Right atrium auricular region (tissue), 2 donors: ENCODE measurements around the gene TCF12. TPM values are rescaled to one million over a fixed set of nuclear protein-coding genes. Genes with fewer than 3 reads are reported as not detected.

Source experiments
- DNase-seq: peaks from one replicate; pipeline ENCODE4 v3.0.0-alpha.2; 2019; ENCODE audit warnings: low spot score
- H3K27ac ChIP-seq, 2 donors: fragments of 200-600 bp; sonication (generic); 1 replicate in 1 of 2; 2 replicates in 1 of 2; pipeline ENCODE4 v1.5.1; 2016 to 2019
- H3K27me3 ChIP-seq, 2 donors: fragments of 200-600 bp; sonication (generic); one replicate each; pipeline versions ENCODE4 v1.5.1 to v1.6.0; 2017 to 2019
- H3K36me3 ChIP-seq: fragments of 200-600 bp; sonication (generic); one replicate; pipeline ENCODE4 v1.5.1; 2016
- H3K4me1 ChIP-seq, 2 donors: fragments of 200-600 bp; sonication (generic); one replicate each; pipeline versions ENCODE4 v1.5.1 to v1.6.0; 2017 to 2019
- H3K4me3 ChIP-seq, 2 donors: fragments of 200-600 bp; sonication (generic); 1 replicate in 1 of 2; 2 replicates in 1 of 2; pipeline ENCODE4 v1.5.1; 2017 to 2019; ENCODE audit warnings: mild to moderate bottlenecking in 1 of 2, moderate library complexity in 1 of 2
- H3K9me3 ChIP-seq, 2 donors: fragments of 200-600 bp; sonication (generic); one replicate each; pipeline ENCODE4 v1.5.1; 2019
- CTCF ChIP-seq, 2 donors: fragments of 200-600 bp; sonication (generic); IDR thresholded peaks; one replicate each; pipeline ENCODE4 v1.5.1; 2019; ENCODE audit warnings: antibody characterized with exemption in 2 of 2
- total RNA-seq, 2 donors: library from RNA; depleted of rRNA; stranded (reverse); fragments of >200 nt; gene quantifications; one replicate each; pipeline ENCODE4 v1.1.0, GENCODE V29; 2016

TCF12 gene
- total RNA-seq, 2 donors from 2014 or later: 35.2 to 40.0 TPM

- no peak for TF ChIP-seq CTCF (IDR thresholded peaks at IDR 0.05)
- peaks cover 0 to 25% of the 10 kb centered on the region in 2 donors for H3K4me1 ChIP-seq
- no peak overlapping the region for H3K4me3 ChIP-seq
- H3K27ac ChIP-seq: no peak overlapping the region
- no peak for DNase-seq
- H3K9me3 ChIP-seq: no peaks in the 10 kb centered on the region
- no peaks in the 10 kb centered on the region for H3K36me3 ChIP-seq
- no peaks in the 10 kb centered on the region for H3K27me3 ChIP-seq
These were observed 109.2 kb downstream of the TCF12 start for GRCh38 chr15:57027596-57027995.

GRCh38 chr15:57028176-57028575, 109.7 kb downstream of the TCF12 start:
- Histone ChIP-seq H3K27ac (no peak overlapping the region), H3K9me3 (no peaks in the 10 kb centered on the region), H3K4me3 (no peak overlapping the region), H3K27me3 (no peaks in the 10 kb centered on the region), H3K4me1 (peaks cover 0 to 25% of the 10 kb centered on the region in 2 donors), H3K36me3 (no peaks in the 10 kb centered on the region)
- TF ChIP-seq CTCF (IDR thresholded peaks at IDR 0.05): no peak
- DNase-seq: no peak

GRCh38 chr15:57030011-57030410, 111.6 kb downstream of the TCF12 start:
- H3K4me3 ChIP-seq: no peak overlapping the region
- H3K27ac ChIP-seq: no peak overlapping the region
- H3K36me3 ChIP-seq: no peaks in the 10 kb centered on the region
- TF ChIP-seq CTCF (IDR thresholded peaks at IDR 0.05): no peak
- no peaks in the 10 kb centered on the region for H3K9me3 ChIP-seq
- H3K4me1 ChIP-seq: peaks cover 0 to 24% of the 10 kb centered on the region in 2 donors
- DNase-seq: no peak
- no peaks in the 10 kb centered on the region for H3K27me3 ChIP-seq

GRCh38 chr15:57031082-57031481, 112.6 kb downstream of the TCF12 start:
- no peaks in the 10 kb centered on the region for H3K27me3 ChIP-seq
- no peak for DNase-seq
- peaks cover 0 to 17% of the 10 kb centered on the region in 2 donors for H3K4me1 ChIP-seq
- no peaks in the 10 kb centered on the region for H3K36me3 ChIP-seq
- H3K27ac ChIP-seq: peak overlapping the region in 1 of 2 donors; percentile 20
- H3K9me3 ChIP-seq: no peaks in the 10 kb centered on the region
- TF ChIP-seq CTCF (IDR thresholded peaks at IDR 0.05): no peak
- H3K4me3 ChIP-seq: no peak overlapping the region

GRCh38 chr15:57031605-57032004, 113.2 kb downstream of the TCF12 start:
- no peak for DNase-seq

More at GRCh38 chr15:57031605-57032004, 113.2 kb downstream of the TCF12 start:
- H3K4me3 ChIP-seq: no peak overlapping the region
- no peaks in the 10 kb centered on the region for H3K36me3 ChIP-seq
- H3K4me1 ChIP-seq: peaks cover 0 to 15% of the 10 kb centered on the region in 2 donors
- no peaks in the 10 kb centered on the region for H3K9me3 ChIP-seq
- no peaks in the 10 kb centered on the region for H3K27me3 ChIP-seq
- peak overlapping the region in 1 of 2 donors; percentile 20 for H3K27ac ChIP-seq
- no peak for TF ChIP-seq CTCF (IDR thresholded peaks at IDR 0.05)
